Brain pericyte (primary cell): Measurements from ENCODE around the gene WFS1.
A peak's percentile ranks its signal among the peaks of the same experiment; 100 is the strongest.

Source experiments
- DNase-seq: peaks from one replicate; pipeline ENCODE4 v3.0.0-alpha.2; 2012; ENCODE audit warnings: low read depth, low spot score

The WFS1 gene

DNA sequence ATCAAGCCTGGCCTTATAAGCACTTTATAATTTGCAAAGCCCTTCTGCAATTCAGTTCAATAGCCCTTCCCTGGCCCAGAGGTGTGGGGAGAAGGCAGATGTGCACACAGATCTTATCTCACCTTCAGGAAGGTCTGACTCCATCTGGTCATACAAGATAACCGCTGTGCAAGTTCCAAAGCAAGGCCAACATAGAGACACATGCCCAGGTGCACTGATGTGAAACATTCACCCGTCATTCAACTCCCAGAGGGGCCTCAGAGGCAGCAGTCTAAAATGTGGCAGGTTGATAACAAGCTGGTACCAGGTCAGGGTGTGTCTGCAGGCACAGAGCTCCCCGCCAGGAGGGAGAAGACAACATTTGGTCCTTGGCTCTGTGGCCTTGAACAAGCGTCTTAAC is 10.9 kb upstream of the WFS1 start:
- DNase-seq, result no peak

GRCh38 chr4:6259886-6260285 is 9.8 kb upstream of the WFS1 start:
- no peak for DNase-seq

GRCh38 chr4:6262176-6262575 is 7.5 kb upstream of the WFS1 start:
- no peak for DNase-seq

- no peak for DNase-seq
These were observed 6.7 kb upstream of the WFS1 start for GRCh38 chr4:6262847-6263487.

DNA sequence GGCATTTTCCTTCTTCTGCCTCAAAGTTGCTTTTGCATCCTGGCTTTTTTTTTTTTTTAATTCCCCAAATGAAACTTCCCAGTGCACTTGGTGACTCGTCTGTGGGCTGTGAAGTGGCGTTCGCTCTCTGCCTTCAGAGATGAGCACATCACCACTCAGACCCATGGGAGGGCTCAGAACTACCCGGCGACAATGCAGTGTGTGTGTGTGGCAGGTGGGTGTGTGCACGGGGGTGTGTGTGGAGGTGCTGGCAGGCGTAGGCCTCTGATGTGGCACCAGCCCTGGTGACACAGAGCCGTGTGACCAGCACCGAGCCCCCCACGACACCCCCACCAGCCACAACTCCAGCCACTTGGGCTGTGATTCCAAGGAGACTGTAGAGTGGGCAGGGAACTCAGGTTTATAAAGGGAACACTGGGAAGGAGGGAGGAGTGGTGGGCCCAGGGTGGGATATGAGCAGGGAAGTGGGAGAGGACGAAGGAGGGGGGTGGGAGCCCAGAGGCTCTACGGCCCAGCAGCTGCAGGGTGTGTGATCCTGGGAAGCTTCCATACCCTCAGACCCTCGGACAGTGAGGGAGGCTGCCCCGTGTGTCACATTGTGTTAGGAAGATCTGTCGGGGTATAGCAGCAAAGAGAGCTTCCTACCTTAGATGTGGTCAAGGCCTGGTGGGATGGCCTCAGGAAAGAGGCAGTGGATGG is 6.0 kb upstream of the WFS1 start:
- DNase-seq, result no peak

DNA sequence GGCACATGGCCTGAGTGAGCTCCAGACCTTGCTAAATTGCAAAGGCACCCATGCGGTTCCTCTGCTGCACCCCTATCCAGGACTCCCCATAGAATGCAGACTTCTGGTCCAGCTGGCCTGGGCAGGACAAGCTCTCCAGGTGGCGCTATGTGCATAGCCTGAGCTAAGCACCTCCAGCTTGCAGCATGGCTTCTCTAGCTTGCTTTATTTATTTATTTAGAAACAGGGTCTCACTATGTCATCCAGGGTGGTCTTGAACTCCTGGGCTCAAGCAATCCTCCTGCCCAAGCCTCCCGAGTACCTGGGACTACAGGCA is 5.5 kb upstream of the WFS1 start:
- no peak for DNase-seq

DNA sequence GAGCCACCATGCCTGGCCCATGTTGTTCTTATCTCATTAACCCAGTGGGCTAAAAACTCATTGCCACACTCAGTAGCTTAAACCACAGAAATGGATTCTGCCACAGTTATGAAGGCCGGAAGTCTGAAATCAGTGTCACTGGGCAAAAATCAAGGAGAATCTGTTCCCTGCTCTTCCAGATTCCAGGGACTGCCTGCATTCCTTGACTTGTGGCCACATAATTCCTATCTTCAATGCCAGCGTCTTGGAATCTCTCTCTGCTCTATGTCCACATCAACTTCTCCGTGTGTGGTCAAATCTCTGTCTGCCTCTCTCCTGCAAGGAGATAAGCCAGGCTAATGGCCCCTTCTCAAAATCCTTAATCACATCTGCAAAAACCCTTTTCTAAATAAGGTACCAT is 4.1 kb upstream of the WFS1 start:
- DNase-seq, result no peak

- no peak for DNase-seq
These were observed 2.1 kb upstream of the WFS1 start for GRCh38 chr4:6267573-6267972.

- no peak for DNase-seq
These were observed 717 bp upstream of the WFS1 start for GRCh38 chr4:6268650-6269615.

DNA sequence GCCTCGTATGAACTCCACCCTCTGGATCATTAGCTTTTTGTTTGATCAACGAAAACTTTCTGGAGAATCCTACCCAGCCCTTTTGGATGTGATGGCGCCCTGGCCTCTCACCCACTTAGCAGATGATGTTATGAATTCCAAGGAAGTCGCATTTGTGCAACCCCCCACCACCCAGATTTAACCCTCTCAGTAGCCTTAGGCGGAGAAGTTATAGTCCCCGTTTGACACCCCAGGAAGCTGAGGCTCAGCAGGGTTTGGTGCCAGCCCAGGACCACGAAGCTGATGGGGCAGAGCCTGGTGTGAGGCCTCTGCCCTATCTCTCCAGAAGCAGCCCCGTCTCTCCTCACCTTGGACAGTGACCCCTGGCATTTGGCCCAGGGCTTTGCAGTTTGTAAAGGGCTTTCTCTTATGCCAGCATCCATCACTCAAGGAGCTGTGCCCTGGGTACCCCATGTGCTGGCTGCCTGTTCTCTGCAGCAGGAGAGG is 1.0 kb downstream of the WFS1 start:
- DNase-seq, result no peak

DNA sequence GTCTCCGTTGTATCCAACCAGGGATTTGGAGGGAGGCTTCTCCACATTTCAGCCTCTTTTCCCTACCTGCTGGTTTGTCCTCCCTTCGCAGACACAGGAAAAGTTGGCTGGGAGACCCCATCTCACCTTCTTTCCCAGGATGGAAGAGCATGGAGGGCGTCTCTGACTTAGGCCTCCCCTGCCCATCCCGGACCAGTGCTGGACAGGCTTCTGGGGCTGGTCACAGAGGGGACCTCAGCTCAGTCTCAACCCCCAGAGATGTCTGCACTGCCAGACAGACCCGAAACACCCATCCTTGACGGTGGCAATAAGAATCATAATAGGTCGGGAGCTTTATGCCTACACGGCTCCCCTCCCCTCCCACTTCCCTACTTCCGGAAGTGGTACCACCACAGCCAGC is 1.6 kb downstream of the WFS1 start:
- no peak for DNase-seq

DNA sequence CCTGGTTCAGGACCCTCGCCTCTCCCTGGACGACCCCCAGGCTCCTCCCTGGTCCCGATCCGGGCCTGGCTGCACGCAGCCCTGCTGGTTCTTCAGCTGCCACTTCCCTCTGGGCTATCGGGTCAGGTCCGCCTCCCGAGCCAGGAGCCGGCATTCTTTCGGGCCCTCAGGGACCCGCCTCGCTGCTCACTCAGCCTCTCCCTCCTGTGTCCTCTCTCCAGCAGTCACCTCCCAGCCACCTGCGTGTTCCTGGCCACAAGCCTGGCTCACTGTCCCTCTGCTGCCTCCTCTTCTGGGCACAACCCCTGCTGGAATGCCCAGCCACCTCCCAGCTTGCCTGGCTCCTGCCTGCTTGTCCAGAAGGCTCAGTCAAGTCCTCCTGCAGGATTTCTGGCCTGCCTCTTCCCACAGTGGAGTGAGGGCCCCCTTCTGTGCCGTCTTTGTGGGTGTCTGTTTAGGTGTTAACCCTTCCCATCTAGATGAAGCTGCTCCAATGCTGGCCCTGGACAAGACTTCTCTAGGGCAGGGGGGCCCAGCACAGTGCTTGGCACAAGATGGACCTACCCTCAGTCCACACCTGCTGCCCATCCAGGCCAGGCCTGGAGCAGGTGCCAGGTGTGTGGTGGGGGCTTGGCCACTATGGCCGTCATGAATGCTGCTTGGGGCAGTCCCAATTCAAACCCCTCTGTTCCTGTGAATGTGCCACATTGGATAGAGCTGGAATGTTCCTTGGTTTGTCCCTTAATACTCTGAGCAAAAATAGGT is 2.2 kb downstream of the WFS1 start:
- DNase-seq, result no peak

GRCh38 chr4:6272863-6273660 is 3.4 kb downstream of the WFS1 start:
- DNase-seq, result peak; percentile 49

- DNase-seq, result no peak
These were observed 4.0 kb downstream of the WFS1 start for GRCh38 chr4:6273661-6273990.

DNA sequence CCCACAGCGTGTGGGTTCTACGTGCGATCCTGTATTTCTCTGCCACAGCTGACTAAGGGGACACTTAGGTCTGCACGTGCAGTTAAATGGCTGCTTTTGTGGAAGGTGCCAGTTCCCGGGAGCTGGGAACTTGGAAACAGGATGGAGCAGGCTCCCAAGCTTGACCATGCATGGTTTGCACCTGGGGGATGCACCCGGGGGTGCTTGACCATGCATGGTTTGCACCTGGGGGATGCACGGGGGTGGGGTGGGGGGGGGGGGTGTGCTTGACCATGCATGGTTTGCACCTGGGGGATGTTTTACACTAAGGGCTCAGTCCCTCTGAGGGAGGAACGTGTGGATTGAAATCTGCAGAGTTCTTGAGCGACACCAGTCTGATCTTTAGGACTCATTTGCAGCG is 5.7 kb downstream of the WFS1 start:
- no peak for DNase-seq

DNA sequence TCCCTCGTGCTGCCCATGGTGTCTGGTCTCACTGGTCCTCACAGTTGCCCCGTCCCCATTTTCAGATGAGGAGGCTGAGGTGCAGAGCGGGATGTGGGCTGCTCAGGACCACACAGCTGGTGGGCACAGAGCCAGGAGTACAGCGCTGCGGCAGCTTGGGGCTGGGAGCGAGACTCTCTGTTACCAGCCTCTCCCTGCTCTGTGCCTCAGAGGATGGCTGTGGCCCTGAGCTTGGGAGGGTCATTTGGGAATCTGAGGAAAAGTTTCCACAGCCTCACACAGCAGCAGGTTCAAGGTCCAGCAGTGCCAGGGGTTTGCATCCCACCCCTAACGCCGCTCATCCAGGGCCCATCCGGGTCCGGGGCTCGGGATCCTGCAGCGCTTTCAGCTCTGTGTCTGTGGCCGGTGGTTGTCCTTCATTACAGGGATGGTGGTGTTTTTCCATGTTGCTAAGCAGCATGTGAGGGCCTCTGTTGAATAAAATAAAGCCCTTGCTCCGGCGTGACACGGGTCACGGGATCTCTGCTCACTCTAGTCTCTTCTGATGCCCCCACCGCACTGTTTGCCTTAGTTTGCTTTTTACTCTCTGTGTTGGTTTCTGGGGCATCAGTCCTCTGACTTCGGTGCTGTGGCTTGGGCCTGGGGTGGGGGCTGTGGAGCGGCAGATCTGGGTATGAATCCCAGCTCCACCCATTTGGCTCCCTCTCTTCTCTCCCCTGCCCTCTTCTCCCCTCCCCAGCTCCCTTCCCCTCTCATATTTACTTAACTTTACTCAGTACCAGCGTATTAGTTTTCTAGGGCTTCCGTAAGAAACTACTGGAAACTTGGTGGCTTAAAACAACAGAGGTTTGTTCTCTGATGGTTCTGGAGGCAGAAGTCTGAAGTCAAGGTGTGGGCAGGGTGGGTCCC is 6.5 kb downstream of the WFS1 start:
- no peak for DNase-seq

DNA sequence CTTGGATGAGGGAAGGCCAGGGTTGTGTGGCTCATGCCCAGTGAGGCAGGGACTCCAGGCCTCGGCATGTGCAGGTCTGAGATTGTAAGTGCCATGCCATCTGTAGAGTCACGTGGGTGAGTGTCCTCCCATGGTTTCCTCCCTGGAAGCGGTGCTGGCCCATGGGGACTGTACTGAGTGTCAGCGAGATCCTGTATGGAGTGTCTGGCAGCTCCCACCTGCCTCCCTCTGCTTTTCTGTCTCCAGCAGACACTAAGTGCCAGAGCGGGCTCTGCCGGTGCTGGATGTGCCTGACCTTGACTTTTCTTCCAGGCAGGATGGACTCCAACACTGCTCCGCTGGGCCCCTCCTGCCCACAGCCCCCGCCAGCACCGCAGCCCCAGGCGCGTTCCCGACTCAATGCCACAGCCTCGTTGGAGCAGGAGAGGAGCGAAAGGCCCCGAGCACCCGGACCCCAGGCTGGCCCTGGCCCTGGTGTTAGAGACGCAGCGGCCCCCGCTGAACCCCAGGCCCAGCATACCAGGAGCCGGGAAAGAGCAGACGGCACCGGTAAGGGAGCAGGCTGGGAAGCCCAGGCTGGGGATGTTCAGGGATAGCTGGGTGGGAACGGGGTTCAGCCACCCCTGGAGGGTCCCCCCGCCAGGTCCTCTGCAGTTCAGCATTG is 7.6 kb downstream of the WFS1 start:
- DNase-seq, result no peak

GRCh38 chr4:6277935-6278800 is 8.5 kb downstream of the WFS1 start:
- no peak for DNase-seq

DNA sequence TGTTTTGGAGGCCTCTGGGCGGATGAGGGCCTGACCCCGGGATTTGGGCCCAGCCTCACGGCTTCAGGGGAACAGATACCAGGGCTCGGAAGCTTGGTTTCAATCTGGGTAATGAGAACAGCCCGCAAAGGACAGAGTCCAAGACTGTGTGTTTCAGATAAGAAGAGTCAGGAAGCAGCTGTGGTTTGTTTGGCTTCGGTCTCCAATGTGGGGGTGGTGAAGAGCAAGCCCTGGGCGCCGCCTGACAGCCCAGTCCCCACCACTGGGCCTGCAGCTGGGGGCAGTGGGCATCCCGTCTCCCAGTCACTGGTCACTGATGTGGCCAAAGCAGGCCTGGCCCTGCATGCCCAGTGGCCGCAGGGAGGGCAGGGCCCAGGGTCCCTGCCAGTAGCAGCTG is 9.1 kb downstream of the WFS1 start:
- no peak for DNase-seq
